ENCODE results near the gene CYP27C1. TPM values are rescaled to one million over a fixed set of nuclear protein-coding genes. Genes with fewer than 3 reads are reported as not detected.

CYP27C1 gene
- total RNA-seq, 4 donors from 2014 or later = not detected

DNA sequence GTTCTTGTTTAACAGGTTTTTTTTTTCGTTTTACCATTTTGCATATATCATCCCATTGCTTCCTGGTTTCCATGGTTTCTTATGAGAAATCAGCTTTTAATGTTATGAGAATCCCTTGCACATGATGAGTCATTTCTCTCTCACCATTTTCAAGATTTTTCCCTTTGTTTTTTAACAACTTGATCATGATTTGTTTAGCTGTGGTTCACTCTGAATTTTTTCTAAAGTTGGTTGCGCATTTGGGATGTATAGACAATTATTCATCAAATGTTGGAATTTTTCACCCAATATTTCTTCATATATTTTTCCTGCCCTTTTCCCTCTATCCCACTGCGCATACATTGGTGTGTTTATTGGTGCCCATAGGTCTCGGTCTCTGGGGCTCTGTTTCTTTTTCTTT is 70.7 kb downstream of the CYP27C1 start:
- intact Hi-C loops (cut with DNase I; ENCODE audit: low total_unique reads) = loop anchor here (5.0 kb wide), 1 partner anchor 263 kb away; no protein-coding TSS in a partner anchor
- ATAC-seq = no peak

GRCh38 chr2:127146820-127147502 is 73.1 kb downstream of the CYP27C1 start:
- peak overlapping the region; percentile 89 to 99 (median 96) for H3K27ac ChIP-seq

More for the DNA sequence above, 70.7 kb downstream of the CYP27C1 start:
- Histone ChIP-seq H3K27ac (peak overlapping the region; percentile 89 to 99 (median 96)), H3K4me1 (peaks cover 50 to 60% of the 10 kb centered on the region in 2 donors), H3K4me3 (no peak overlapping the region), H3K27me3 (no peaks in the 10 kb centered on the region), H3K9me3 (no peaks in the 10 kb centered on the region), H3K36me3 (no peaks in the 10 kb centered on the region)
- DNase-seq = no peak
- in situ Hi-C loops (cut with MboI; ENCODE audit: low sequenced_read_pairs in 4 of 4) = no loop called here
- TF ChIP-seq, protein P1, sequence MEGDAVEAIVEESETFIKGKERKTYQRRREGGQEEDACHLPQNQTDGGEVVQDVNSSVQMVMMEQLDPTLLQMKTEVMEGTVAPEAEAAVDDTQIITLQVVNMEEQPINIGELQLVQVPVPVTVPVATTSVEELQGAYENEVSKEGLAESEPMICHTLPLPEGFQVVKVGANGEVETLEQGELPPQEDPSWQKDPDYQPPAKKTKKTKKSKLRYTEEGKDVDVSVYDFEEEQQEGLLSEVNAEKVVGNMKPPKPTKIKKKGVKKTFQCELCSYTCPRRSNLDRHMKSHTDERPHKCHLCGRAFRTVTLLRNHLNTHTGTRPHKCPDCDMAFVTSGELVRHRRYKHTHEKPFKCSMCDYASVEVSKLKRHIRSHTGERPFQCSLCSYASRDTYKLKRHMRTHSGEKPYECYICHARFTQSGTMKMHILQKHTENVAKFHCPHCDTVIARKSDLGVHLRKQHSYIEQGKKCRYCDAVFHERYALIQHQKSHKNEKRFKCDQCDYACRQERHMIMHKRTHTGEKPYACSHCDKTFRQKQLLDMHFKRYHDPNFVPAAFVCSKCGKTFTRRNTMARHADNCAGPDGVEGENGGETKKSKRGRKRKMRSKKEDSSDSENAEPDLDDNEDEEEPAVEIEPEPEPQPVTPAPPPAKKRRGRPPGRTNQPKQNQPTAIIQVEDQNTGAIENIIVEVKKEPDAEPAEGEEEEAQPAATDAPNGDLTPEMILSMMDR (IDR thresholded peaks at IDR 0.05 in 4 of 5, conservative IDR thresholded peaks at IDR 0.05 in 1 of 5) = no peak
- TF ChIP-seq POLR2A (IDR thresholded peaks at IDR 0.05) = no peak

DNA sequence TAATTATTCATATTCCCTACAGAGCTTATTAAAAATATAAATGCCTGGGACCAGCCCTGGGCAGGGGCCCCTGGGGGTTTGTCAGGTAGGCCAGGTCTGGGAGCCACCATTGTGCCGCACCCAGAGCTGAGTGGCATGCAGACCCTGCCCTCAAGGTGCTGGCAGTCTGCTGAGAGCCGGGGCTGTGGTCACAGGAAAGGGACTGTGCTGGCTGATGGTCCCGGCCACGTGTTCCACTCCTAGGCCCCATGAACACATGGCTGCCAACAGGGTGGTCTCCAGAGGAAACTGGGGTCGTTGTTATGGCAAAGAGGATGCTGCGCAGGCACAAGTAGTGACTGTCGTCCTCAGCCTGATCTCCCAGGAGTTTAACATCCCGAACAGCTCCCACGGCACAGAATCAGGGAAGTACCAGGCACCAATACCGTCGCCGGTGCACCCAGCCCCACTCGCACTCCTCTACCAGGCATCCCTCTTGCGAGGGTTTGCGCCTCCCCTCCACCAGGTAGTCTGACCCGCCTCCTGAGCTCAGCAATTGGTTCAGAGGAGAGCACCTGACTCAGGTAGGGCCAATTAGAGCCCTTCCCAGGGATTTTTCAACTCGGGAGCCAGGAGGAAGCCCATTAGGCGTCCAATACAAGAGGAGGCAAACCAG is 73.9 kb downstream of the CYP27C1 start:
- in situ Hi-C loops (cut with MboI; ENCODE audit: low sequenced_read_pairs in 4 of 4) = no loop called here
- intact Hi-C loops (cut with DNase I; ENCODE audit: low total_unique reads) = loop anchor here (2.0 to 5.0 kb wide), 2 partner anchors 71 to 266 kb away; no protein-coding TSS in a partner anchor
- ATAC-seq = peak; percentile 18 to 48

More at GRCh38 chr2:127146820-127147502, 73.1 kb downstream of the CYP27C1 start:
- peak overlapping the region in 2 of 4 donors; percentile 19 to 27 for H3K4me3 ChIP-seq
- no peaks in the 10 kb centered on the region for H3K27me3 ChIP-seq
- TF ChIP-seq, protein P1 (IDR thresholded peaks at IDR 0.05 in 4 of 5, conservative IDR thresholded peaks at IDR 0.05 in 1 of 5) = no peak
- TF ChIP-seq POLR2A (IDR thresholded peaks at IDR 0.05) = peak; percentile 80 to 85
- no peaks in the 10 kb centered on the region for H3K36me3 ChIP-seq
- in situ Hi-C loops (cut with MboI; ENCODE audit: low sequenced_read_pairs in 4 of 4) = no loop called here
- DNase-seq (peak; percentile 90 to 95), ATAC-seq (peak; percentile 79 to 84)
- H3K9me3 ChIP-seq = no peaks in the 10 kb centered on the region
- intact Hi-C loops (cut with DNase I; ENCODE audit: low total_unique reads) = loop anchor here (2.0 to 5.0 kb wide), 2 partner anchors 72 to 265 kb away; no protein-coding TSS in a partner anchor
- peaks cover 59 to 67% of the 10 kb centered on the region in 2 donors for H3K4me1 ChIP-seq

GRCh38 chr2:127145280-127145895 is 74.7 kb downstream of the CYP27C1 start:
- no peak overlapping the region for H3K4me3 ChIP-seq
- peak; percentile 72 to 91 for DNase-seq
- ATAC-seq = peak; percentile 69 to 83
- in situ Hi-C loops (cut with MboI; ENCODE audit: low sequenced_read_pairs in 4 of 4) (no loop called here), intact Hi-C loops (cut with DNase I; ENCODE audit: low total_unique reads) (loop anchor here (5.0 kb wide), 1 partner anchor 267 kb away; no protein-coding TSS in a partner anchor)
- TF ChIP-seq, protein P1 (IDR thresholded peaks at IDR 0.05 in 4 of 5, conservative IDR thresholded peaks at IDR 0.05 in 1 of 5) = no peak
- peak in 1 of 2 donors; percentile 27 for TF ChIP-seq POLR2A (IDR thresholded peaks at IDR 0.05)
- H3K36me3 ChIP-seq = no peaks in the 10 kb centered on the region
- no peaks in the 10 kb centered on the region for H3K27me3 ChIP-seq
- H3K4me1 ChIP-seq = peaks cover 59 to 67% of the 10 kb centered on the region in 2 donors
- peak overlapping the region; percentile 89 to 99 (median 96) for H3K27ac ChIP-seq
- no peaks in the 10 kb centered on the region for H3K9me3 ChIP-seq

More for the DNA sequence above, 73.9 kb downstream of the CYP27C1 start:
- peak in 1 of 2 donors; percentile 77 for DNase-seq
- Histone ChIP-seq H3K27me3 (no peaks in the 10 kb centered on the region), H3K27ac (peak overlapping the region; percentile 89 to 99 (median 96)), H3K9me3 (no peaks in the 10 kb centered on the region), H3K4me1 (peaks cover 59 to 67% of the 10 kb centered on the region in 2 donors), H3K36me3 (no peaks in the 10 kb centered on the region), H3K4me3 (no peak overlapping the region)
- TF ChIP-seq, protein P1 (IDR thresholded peaks at IDR 0.05 in 4 of 5, conservative IDR thresholded peaks at IDR 0.05 in 1 of 5) = no peak
- TF ChIP-seq POLR2A (IDR thresholded peaks at IDR 0.05) = no peak
